Renal cortical epithelial cell (primary cell): ENCODE results near the gene TTC7B. TPM values are rescaled to one million over a fixed set of nuclear protein-coding genes. Genes with fewer than 3 reads are reported as not detected.
"Not testable (repeated sequence)": the region's sequence is repeated elsewhere in the genome, so short reads cannot be mapped to it uniquely, and the experiment has no call there.

Experiments used
- DNase-seq: peaks from one replicate; pipeline ENCODE4 v3.0.0-alpha.2; 2011; ENCODE audit warnings: low read depth
- total RNA-seq: library from RNA; depleted of rRNA; stranded (reverse); fragments of >200 nt; gene quantifications from 2 replicates; pipeline ENCODE4 v1.2.3, GENCODE V29; 2014

TTC7B gene
- total RNA-seq, 1 donor from 2014 or later = 27.1 TPM

- no peak for DNase-seq
Measured at GRCh38 chr14:90527978-90528377, 288.3 kb downstream of the TTC7B start.

GRCh38 chr14:90526536-90526935 lies 289.7 kb downstream of the TTC7B start:
- not testable (repeated sequence) for DNase-seq

GRCh38 chr14:90525353-90526028 lies 290.7 kb downstream of the TTC7B start:
- not testable (repeated sequence) for DNase-seq

DNA sequence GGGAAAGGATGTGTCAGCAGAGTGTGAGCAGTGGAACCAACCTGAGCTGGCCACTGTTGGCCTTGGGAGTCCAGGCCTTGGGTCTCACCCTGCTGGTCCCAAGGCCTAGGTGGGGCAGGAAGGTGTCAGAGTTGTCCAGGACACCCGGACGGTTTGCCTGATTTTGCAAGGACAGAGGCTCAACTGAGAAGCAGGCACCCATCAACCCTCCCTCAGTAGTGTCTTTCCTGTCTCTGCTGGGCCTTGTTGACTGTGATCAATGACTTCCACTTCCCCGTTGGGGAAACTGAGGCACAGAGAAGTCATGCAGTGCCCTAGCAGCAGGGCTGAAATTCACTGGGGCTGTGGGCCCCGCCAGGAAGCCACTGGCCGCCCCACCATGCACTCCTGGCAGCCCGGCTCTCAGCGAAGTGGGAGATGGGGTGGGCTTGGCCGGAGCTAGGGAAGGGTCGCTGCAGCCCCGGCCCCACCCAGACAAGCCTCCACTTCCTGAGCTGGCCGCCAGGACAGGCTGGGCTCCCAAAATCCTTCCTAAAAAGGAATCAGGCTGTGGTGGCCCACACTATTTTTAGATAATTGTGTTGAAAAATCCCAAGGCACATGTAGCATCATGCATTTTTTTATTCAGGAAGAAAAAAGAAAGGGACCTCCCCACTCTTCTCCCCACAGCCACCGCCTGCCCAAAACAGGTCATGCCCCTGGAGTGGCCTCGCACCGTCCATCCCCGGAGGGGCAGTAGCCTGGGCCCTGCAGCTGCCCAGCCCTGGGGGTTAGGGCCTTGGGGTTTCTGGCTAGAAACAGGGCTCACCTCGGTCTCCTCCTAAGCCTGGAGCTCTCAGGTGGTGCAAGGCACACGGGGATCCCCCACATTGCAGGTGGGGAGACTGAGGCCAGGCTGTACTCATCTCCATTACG lies 292.0 kb downstream of the TTC7B start:
- no peak for DNase-seq

GRCh38 chr14:90523544-90523943 lies 292.7 kb downstream of the TTC7B start:
- DNase-seq = peak; percentile 67

DNA sequence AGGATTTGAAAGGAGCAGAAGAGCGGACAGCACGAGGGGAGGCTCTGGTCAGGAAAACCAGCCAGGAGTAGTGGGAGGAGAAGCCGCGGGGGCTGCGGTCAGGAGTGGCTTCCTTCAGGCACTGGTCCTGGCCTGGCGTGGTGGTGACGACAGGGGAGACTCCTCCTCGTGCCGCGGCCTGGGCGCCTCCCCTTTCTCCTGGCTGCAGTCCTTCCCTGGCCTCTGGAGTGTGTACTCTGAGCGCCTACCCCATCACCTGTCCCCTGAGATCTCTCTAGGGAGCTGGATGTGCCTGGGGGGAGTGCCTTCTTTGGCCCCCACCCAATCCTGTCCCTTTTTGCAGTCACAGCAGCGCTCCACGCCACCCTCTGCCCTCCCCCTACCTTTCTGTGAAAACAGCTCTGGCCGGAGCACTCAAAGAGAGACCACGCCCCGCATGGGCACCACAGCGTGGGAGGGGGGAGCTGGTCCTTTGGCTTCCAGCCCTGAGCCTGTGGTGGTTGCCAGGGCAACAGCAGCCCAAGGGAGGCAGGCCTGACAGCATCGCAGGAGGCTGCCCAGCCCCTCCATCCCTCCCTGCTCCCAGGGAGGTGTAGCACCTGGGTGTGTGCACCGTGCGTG lies 293.5 kb downstream of the TTC7B start:
- peak; percentile 58 for DNase-seq

DNA sequence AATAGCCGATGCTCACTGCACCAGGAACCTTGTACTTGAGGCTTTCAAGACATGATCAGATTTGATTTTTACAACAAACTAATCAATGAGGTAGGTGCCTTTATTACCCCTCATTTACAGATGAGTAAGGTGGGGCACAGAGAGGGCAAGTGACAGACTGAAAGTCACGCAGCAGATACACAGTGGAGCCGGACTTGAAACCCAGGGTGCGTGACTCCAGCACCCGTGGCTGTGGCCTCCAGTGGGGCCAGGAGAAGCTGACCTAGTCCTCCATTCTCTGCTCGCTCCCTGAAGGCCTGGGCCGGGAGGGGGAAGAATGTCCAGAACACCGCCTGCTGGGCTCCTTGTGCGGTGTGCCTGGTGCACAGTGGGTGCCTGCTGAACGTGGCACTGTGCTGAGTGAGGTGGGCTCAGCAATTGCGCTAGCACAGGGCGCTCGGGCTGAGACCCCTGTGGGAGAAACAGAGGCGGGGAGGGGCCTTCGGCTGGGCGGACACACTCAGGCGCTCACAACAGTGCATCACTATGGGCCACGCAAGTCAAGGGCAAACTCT lies 294.2 kb downstream of the TTC7B start:
- DNase-seq = no peak

DNA sequence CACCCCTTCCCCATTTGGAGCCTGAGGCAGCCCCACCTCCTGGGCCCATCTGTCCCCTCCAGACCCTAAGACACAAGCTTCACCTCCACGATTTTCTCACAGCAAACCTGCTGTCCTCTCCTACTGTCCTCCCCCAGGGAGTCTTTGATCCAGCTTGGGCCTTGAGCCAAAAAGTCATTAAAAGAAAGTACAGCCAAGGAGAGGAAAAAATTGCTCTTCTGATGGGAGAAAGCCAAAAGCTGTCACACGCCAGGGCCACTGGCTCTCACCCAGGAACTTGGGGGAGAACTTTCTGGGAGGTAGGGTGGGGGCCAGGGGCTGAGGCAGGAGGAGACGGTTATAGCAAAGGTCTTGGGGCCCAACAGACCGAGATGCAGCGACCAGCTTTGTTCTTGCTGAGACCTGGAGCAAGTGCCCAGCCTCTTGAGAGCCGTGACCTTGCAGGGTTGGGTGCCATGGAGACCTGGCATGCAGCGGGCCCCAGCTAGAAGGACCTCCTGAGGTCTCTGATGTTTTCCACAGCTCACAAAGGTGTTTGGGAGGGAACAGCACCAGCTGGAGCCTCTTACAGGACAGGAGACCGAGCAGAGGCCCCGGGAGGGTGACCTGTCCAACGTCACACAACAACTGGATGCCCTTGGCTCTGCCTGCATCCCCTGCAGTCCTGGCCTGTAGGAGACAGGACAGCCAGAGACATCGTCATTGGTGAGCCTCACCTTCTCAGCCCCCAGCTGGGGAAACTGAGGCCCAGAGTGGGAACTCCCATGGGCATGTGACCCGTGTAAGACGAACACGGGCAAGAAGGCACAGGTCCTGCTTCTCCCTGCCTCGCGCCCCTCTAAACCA lies 294.9 kb downstream of the TTC7B start:
- DNase-seq = peak; percentile 17

DNA sequence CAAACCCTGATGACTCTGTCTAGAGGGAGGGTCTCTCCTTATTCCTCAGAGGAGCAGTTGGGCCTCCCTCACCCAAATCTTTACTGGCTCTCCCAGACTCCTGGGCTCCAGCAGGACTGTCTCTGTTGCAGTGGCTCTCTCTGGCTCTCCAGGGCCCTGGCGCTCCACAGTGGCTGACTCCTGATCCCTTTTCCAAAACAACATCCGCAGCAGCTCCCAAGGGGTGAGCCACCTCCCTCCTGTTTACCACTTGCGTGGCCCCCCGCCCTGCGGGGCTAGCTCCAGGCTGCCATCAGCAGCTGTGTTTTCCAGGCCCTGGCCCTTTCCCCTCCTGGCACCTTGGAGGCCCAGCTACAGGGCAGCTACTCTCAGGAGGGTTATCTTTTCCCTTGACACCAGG lies 295.9 kb downstream of the TTC7B start:
- no peak for DNase-seq

DNA sequence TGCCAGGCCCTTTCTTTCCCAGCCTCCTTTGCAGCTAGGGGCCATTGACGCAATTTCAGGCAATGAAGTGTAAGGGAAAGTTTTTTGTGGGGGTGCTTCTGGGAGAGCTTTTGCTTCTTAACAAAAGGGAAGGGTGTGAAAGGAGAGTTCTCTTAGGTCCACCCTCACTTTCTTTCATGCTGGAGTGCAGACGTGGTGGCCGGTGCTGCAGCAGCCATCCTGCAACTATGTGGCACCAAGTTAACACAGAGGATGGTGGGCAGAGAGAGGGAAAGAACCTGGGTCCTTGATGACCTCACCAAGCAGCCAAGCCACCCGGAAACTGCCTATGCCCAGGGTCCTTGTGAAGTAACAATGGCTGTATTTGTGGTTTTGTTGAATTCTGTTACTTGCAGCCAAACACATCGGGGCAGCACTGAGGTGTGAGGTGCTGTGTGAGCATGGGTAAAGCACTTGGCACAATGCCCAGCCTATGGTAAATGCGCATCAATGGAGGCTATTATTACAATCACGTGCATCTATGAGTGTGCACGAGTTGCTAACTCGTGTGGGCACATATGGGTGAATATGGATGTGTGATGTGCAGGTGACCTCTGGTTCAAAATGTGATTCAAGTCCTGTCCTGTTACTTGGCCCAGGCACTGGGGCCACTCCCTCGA lies 296.8 kb downstream of the TTC7B start:
- no peak for DNase-seq

DNA sequence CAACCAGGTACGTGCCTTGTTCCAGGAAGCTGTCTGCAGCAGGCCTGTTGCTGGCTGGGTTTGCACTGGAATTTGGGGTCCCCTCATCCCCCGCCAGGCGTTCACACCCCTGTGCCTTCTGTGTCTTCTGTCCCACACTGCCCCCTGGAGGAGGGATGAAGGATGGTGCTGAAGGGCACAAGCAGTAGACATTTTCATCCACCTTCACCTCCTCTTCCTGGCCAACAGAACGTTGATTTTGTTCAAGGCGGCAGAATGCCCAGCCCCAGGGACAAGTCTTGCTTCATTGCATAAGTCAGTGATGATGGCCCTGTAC lies 297.3 kb downstream of the TTC7B start:
- no peak for DNase-seq

DNA sequence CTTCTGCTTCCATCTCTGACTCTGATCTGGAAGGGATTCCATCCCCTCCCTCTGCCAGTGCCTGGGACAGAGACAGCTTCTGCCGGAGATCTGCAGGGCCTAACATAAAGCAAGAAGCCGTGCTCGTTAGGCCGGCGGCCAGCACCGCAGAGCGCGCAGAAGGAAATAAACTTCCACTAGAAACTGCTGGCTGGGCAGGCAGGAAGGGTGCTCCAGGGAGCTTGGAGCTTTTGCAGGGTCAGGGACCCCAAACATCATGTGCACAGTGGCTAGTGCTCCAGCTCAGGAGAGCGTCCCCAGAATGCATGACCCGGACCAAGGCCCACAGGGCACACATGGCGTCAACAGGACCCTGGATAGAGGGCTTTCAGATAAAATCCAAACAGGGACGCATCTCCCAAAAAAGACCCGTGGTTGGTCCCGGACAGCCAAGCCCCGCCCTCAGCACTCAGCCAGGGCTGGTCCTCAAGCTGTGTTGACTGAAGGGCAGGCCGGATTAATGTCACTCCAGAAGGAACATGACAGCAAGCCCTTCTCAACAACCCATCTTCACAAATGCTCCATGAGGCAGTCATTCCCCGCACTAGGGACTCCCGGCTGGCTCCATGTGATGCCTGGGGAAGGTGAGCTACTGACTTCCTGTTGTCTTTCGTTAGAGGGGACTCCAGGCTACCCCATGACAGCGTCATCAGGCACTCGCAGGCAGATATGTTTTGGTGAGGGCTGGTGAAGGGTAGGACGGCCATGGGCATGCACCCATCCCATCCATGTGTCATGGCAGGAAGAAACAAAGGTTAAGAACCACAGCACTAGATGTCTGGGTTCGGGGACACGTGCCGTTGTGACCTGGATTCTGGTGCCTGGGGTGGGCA lies 297.9 kb downstream of the TTC7B start:
- no peak for DNase-seq

DNA sequence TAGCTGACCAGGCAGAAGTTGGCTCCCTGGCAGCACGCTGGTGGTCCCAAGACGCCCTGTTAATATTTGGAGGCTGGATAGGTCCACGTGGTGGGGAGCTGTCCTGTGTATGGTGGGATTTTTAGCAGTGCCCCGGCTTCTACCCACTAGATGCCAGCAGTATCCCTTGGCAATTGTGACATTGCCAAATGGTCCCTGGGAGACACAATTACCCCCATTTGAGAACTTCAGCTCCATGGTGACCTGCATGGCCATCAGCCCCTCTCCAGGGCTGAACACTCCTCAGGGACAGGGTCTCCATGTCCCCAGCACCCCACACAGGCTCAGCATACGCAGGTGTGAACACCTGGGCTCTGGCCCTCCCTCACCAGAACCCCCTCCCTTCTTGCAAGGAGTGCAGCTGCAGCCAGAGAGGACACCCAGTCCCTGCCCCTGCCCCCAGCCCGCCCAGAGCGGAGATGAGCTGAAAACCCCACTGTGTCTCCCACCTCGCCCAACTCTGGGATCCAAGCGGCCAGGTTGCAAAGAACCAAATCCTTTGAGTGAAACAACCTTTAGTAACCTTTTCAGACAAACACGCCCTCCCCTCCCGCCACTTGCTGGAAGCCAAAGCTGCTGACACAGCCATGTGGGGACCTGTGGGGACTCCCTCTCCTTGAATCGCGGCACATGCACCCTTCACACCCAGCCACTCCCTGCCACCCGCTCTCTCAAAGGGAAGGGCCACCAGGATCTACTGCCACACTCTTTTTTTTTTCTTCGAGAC lies 299.0 kb downstream of the TTC7B start:
- DNase-seq = no peak

- no peak for DNase-seq
Measured at GRCh38 chr14:90514566-90514965, 301.7 kb downstream of the TTC7B start.

DNA sequence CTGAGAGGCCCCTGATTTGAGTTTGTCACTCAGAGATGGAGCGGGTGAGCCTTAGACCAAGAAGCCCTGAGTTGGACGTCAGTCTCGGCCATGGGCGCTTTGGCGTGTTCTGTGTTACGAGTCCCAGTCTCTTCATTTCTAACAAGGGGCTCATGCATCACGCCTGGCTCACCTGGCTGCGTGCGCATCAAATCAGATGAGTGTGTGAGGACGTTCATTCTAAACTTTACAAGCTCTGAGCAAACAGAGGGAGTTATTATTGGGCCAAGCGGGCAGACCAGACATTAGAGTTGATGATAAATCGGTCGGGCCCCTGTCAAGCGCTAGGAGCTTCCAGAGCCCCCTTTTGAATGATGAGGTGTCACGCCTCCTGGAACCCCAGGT lies 302.2 kb downstream of the TTC7B start:
- no peak for DNase-seq

GRCh38 chr14:90513161-90514014 lies 302.8 kb downstream of the TTC7B start:
- DNase-seq = peak; percentile 19

DNA sequence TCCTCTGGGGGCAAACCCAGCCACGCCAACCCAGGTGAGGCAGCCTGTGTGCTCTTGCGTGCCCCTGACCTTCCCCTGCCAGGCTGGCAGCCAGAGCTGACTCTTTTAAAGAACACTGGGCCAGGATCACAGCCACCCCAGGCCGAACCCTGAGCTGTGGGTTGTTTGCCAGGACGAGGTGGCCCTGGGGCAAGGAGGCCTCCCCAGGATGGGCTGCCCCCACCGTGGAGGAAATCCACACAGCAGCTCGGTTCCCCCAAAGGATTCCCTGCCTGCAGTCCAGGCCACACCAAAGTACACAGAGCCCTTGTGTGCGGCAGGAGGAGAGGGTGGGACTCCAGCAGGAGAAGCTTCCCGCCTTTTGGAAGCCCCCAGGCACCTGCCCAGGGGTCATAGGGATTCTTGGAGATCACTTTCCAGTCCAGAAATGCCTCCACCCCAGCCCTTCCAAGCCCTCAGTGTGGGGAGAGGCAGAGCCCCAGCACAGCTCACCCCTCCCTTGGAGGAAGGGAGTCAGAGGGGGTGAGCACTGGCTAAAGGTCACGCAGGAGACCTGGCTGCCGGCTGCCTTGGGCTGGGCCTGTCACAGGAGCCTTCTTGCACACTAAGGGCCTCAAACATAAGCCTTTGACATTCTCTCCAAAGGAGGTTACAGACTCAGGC lies 303.8 kb downstream of the TTC7B start:
- DNase-seq = no peak
